ENCODE data around the gene TMPRSS4. TPM values are rescaled to one million over a fixed set of nuclear protein-coding genes. Genes with fewer than 3 reads are reported as not detected.

TMPRSS4 gene
- total RNA-seq, 1 donor from 2014 or later: not detected

DNA sequence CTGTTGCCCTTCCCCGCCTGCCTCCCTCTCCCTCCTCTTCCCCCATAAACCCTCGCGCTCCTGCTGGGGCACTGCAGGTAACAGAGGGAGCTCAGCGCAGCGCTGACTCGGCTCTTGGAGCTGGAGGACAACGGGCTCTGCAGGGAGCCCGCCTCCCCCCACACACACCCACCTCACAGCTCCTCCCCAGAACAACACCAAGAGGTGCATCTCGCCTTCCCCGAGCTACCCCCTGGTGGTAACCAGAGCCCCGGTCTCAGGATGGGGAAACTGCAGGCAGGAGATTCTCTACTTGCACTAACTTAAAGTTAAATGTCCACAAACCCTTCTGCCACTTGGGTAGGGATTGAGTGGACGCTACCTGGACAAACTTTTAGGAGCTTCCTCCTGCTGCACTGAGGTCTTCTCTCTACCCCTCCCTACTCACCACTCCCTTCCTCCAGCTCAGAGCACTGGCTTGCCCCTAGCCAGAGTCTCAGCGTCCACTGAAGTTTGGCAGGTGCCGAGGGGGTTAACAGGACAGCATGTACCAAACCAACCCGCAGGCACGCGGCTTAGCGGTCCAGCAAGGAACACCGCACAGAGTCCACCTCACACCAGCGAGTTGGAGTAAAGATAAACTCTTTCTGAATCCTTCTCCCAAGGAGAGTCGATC is 79.8 kb downstream of the TMPRSS4 start:
- DNase-seq (ENCODE audit: low spot score in 2 of 2): no peak

DNA sequence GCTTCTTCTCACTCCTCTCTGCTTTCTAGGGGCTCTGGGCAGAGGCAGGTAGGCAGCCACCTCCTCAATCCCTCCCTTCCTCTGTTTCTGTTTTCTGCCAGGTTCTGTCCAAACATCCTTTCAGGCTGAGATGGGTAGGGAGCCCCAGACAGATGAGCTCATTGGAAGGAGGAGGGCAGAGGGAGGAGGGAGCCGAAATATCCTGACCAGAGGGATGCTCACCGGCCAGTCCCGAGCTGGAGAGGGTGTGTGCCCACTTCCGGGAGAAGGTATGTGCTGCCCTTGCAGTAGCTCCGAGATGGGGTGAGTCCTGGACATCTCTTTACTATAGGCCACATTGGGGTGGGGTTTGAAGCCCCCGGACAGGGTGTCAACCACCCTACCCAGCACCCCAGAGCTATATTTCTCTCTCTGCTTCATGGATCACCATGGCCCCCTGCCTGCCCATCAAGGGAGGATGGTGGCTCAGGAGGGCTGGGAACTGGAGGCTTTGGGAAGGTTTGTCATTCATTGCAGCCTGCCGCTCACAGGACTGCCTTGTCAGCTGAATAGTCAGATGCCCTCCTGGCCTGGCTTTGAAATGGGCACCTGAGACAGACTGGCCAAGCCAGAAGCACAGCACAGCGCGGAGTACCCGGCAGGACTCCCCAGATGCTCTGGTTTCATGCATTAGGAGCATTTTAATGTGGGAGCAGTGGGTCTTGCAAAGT is 80.5 kb downstream of the TMPRSS4 start:
- intact Hi-C loops (cut with DNase I): no loop called here
- Histone ChIP-seq H3K4me3 (no peak overlapping the region), H3K36me3 (no peaks in the 10 kb centered on the region), H3K27me3 (no peaks in the 10 kb centered on the region), H3K4me1 (peaks cover 3 to 8% of the 10 kb centered on the region in 2 donors), H3K9me3 (no peaks in the 10 kb centered on the region), H3K27ac (no peak overlapping the region)
- DNase-seq (ENCODE audit: low spot score in 2 of 2): no peak
- TF ChIP-seq, protein P1, sequence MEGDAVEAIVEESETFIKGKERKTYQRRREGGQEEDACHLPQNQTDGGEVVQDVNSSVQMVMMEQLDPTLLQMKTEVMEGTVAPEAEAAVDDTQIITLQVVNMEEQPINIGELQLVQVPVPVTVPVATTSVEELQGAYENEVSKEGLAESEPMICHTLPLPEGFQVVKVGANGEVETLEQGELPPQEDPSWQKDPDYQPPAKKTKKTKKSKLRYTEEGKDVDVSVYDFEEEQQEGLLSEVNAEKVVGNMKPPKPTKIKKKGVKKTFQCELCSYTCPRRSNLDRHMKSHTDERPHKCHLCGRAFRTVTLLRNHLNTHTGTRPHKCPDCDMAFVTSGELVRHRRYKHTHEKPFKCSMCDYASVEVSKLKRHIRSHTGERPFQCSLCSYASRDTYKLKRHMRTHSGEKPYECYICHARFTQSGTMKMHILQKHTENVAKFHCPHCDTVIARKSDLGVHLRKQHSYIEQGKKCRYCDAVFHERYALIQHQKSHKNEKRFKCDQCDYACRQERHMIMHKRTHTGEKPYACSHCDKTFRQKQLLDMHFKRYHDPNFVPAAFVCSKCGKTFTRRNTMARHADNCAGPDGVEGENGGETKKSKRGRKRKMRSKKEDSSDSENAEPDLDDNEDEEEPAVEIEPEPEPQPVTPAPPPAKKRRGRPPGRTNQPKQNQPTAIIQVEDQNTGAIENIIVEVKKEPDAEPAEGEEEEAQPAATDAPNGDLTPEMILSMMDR (IDR thresholded peaks at IDR 0.05): no peak

More for the DNA sequence above, 79.8 kb downstream of the TMPRSS4 start:
- TF ChIP-seq, protein P1 (IDR thresholded peaks at IDR 0.05): no peak
- Histone ChIP-seq H3K27ac (no peak overlapping the region), H3K4me3 (no peak overlapping the region), H3K4me1 (peaks cover 3 to 8% of the 10 kb centered on the region in 2 donors), H3K36me3 (no peaks in the 10 kb centered on the region), H3K27me3 (no peaks in the 10 kb centered on the region), H3K9me3 (no peaks in the 10 kb centered on the region)
- intact Hi-C loops (cut with DNase I): no loop called here

DNA sequence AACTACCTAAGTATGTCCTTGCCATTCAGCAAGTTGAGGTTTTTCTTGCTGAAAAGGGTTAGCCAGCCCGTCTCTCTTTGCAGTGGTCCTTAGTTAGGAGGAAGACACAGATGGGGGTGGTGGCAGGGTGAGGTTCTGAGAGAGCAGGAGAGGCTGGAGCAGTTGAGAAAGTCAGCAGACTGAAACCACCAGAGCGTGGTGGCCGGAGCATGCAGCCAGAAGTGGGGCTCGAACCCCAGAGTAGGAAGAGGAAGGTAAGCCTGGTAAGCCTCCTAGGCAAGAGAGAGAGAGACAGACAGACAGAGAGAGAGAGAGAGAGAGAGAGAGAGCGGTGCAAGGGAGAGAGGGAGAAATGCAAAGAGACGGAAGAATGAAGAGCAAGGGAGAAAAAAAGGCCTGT is 84.9 kb downstream of the TMPRSS4 start:
- intact Hi-C loops (cut with DNase I): no loop called here
- no peak for DNase-seq (ENCODE audit: low spot score in 2 of 2)
- H3K27ac ChIP-seq: no peak overlapping the region
- H3K4me1 ChIP-seq: no peaks in the 10 kb centered on the region
- no peaks in the 10 kb centered on the region for H3K36me3 ChIP-seq
- no peak overlapping the region for H3K4me3 ChIP-seq
- no peaks in the 10 kb centered on the region for H3K27me3 ChIP-seq
- H3K9me3 ChIP-seq: no peaks in the 10 kb centered on the region
- TF ChIP-seq, protein P1 (IDR thresholded peaks at IDR 0.05): no peak

DNA sequence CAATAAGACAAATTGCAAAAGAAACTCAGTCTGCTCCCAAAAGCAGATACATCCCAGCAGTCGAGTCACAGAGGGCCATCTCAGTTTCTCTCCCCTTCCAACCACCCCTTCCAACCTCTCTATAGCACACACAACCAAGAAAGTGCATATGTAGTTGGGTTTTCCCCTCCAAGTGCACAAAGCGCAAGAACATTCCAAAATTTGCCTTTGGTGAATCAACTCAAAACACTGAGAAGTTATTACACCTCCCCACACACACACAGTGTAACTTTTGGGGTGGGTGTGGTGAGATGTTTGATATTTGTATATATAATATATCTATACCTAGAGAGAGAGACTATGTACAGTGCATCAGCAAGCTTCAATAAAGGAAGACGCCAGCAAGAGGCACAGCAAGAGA is 86.0 kb downstream of the TMPRSS4 start:
- Histone ChIP-seq H3K4me3 (no peak overlapping the region), H3K27me3 (no peaks in the 10 kb centered on the region), H3K4me1 (no peaks in the 10 kb centered on the region), H3K27ac (no peak overlapping the region), H3K9me3 (no peaks in the 10 kb centered on the region), H3K36me3 (no peaks in the 10 kb centered on the region)
- intact Hi-C loops (cut with DNase I): no loop called here
- TF ChIP-seq, protein P1 (IDR thresholded peaks at IDR 0.05): no peak
- DNase-seq (ENCODE audit: low spot score in 2 of 2): no peak

DNA sequence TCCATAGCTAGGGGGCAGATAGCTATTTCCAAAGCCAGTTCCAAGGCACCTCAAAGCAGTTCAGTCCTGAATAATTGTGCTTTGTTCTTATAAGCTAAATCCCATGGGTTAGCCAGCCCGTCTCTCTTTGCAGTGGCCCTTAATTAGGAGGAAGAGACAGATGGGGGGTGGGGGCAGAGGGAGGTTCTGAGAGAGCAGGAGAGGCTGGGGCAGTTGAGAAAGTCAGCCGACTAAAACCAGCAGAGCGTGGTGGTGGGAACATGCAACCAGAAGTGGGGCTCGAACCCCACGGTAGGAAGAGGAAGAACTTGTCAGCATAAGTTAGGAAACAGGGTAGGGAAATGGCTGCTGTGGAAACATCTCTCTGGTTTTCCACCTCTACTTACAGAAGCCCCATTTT is 86.6 kb downstream of the TMPRSS4 start:
- intact Hi-C loops (cut with DNase I): no loop called here
- DNase-seq (ENCODE audit: low spot score in 2 of 2): no peak
- TF ChIP-seq, protein P1 (IDR thresholded peaks at IDR 0.05): no peak
- Histone ChIP-seq H3K4me3 (no peak overlapping the region), H3K9me3 (no peaks in the 10 kb centered on the region), H3K27me3 (no peaks in the 10 kb centered on the region), H3K27ac (no peak overlapping the region), H3K36me3 (no peaks in the 10 kb centered on the region), H3K4me1 (no peaks in the 10 kb centered on the region)

Measured in ascending aorta (tissue), 2 donors.